SU-DHL-6 (cell line): Measurements from ENCODE around the gene CRIM1.

Source experiments
- H2AFZ ChIP-seq: fragments of 200-600 bp; sonication (generic); 2 replicates; pipeline ENCODE4 v1.6.1; 2014; ENCODE audit warnings: low read depth, mild to moderate bottlenecking, moderate library complexity, mixed read lengths, antibody characterized with exemption, low read length; ENCODE audit not compliant: severe bottlenecking
- H3F3A ChIP-seq: fragments of 200-600 bp; shearing (Covaris generic); 2 replicates; pipeline ENCODE4 v1.6.0; 2016; ENCODE audit warnings: antibody characterized with exemption, mild to moderate bottlenecking; ENCODE audit not compliant: insufficient read depth
- H3K27ac ChIP-seq: fragments of 200-600 bp; sonication (generic); 2 replicates; pipeline ENCODE4 v1.5.1; 2016; ENCODE audit warnings: low read depth, mild to moderate bottlenecking, low read length, moderate library complexity, mixed read lengths
- H3K27me3 ChIP-seq: fragments of 200-600 bp; sonication (generic), shearing (Covaris generic); 2 replicates; pipeline ENCODE4 v1.6.0; 2014; ENCODE audit warnings: mild to moderate bottlenecking, low read length
- H3K36me3 ChIP-seq: fragments of 200-600 bp; sonication (generic); 2 replicates; pipeline ENCODE4 v1.6.1; 2014; ENCODE audit warnings: mild to moderate bottlenecking, low read length, mixed read lengths
- H3K4me2 ChIP-seq: fragments of 300-600, 200-600 bp; shearing (Covaris generic), sonication (generic); 2 replicates; pipeline ENCODE4 v1.6.0; 2014; ENCODE audit warnings: low read length, low read depth, mild to moderate bottlenecking; ENCODE audit not compliant: poor library complexity, severe bottlenecking
- H3K4me3 ChIP-seq: fragments of 200-600 bp; sonication (generic); 2 replicates; pipeline ENCODE4 v1.5.1; 2014; ENCODE audit warnings: antibody characterized with exemption, low read length, mild to moderate bottlenecking, mixed read lengths; ENCODE audit not compliant: insufficient read depth, poor library complexity, severe bottlenecking
- H3K79me2 ChIP-seq: fragments of 200-600 bp; sonication (generic); 2 replicates; pipeline ENCODE4 v1.6.1; 2014; ENCODE audit warnings: mild to moderate bottlenecking, low read length, moderate library complexity; ENCODE audit not compliant: insufficient read depth
- H3K9ac ChIP-seq: fragments of 200-600 bp; sonication (generic); 2 replicates; pipeline ENCODE4 v1.7.0; 2014; ENCODE audit warnings: mild to moderate bottlenecking, low read length
- H3K9me2 ChIP-seq: fragments of 200-600 bp; sonication (generic); replicated peaks from 2 replicates; pipeline ENCODE4 v1.6.1; 2014; ENCODE audit warnings: low read length; ENCODE audit not compliant: insufficient read depth
- H3K9me3 ChIP-seq: fragments of 200-600 bp; sonication (generic); 2 replicates; pipeline ENCODE4 v1.6.1; 2014; ENCODE audit warnings: low read length, mixed read lengths; ENCODE audit not compliant: insufficient read depth
- H4K20me1 ChIP-seq: fragments of 200-600 bp; sonication (generic); 2 replicates; pipeline ENCODE4 v1.6.1; 2014; ENCODE audit warnings: low read depth, mild to moderate bottlenecking, antibody characterized with exemption, low read length, moderate library complexity, mixed read lengths
- EZH2phosphoT487 ChIP-seq: fragments of 200-600 bp; sonication (generic), shearing (Covaris generic); conservative IDR thresholded peaks from 2 replicates; pipeline ENCODE4 v1.6.1; 2018; ENCODE audit warnings: mild to moderate bottlenecking, antibody characterized with exemption, low read length, moderate library complexity, mixed read lengths
- TF ChIP-seq, protein P1 (sequence below): fragments of 200-600 bp; sonication (generic); IDR thresholded peaks from one replicate; pipeline ENCODE4 v1.5.1; 2017; ENCODE audit warnings: antibody characterized with exemption, mild to moderate bottlenecking, low read length, moderate library complexity; ENCODE audit not compliant: insufficient read depth, poor library complexity, severe bottlenecking

CRIM1 gene

DNA sequence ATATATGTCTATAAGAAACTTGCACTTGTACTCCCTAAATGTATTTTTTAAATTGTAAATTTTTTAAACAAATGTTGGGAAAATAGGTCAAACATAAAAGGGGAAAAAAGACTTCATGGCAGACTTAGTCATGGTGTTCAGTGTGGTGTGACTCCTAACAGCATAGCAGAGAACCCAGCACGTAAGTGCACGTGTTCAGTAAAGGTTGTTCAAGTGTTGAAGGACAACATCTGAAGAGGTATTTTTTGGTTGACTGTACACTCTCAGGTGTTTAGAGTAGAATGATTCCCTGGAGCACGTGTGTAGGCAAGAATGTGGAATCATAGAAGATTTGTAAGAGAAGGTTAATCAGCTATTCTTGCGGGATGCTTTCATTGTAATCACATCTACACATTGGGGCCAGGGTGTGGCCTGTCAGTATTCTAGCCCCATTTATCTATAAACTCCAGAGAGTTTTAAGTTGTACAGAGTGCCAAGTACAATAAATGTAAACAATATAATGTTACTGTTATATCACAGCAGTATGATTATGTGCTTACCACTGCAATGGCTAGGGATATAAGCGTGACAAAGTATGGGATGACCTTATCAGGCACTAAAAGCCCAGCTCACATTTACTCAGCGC lies 106.8 kb downstream of the CRIM1 start:
- H3K36me3 ChIP-seq = no peaks in the 10 kb centered on the region
- H3K79me2 ChIP-seq = no peaks in the 10 kb centered on the region
- H3K9me3 ChIP-seq = no peaks in the 10 kb centered on the region
- H3K27ac ChIP-seq = no peak overlapping the region
- H3K4me2 ChIP-seq = no peak overlapping the region
- H4K20me1 ChIP-seq = no peaks in the 10 kb centered on the region
- H3K9ac ChIP-seq = no peak overlapping the region
- H3K9me2 ChIP-seq = no peaks in the 10 kb centered on the region
- H3K27me3 ChIP-seq = 0 out of 2 replicates have a peak, but pooled peaks cover 3% of the 10 kb centered on the region
- no peak overlapping the region for H3K4me3 ChIP-seq
- TF ChIP-seq, protein P1, sequence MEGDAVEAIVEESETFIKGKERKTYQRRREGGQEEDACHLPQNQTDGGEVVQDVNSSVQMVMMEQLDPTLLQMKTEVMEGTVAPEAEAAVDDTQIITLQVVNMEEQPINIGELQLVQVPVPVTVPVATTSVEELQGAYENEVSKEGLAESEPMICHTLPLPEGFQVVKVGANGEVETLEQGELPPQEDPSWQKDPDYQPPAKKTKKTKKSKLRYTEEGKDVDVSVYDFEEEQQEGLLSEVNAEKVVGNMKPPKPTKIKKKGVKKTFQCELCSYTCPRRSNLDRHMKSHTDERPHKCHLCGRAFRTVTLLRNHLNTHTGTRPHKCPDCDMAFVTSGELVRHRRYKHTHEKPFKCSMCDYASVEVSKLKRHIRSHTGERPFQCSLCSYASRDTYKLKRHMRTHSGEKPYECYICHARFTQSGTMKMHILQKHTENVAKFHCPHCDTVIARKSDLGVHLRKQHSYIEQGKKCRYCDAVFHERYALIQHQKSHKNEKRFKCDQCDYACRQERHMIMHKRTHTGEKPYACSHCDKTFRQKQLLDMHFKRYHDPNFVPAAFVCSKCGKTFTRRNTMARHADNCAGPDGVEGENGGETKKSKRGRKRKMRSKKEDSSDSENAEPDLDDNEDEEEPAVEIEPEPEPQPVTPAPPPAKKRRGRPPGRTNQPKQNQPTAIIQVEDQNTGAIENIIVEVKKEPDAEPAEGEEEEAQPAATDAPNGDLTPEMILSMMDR = no peak
- no peak for TF ChIP-seq EZH2phosphoT487
- no peak overlapping the region for H2AFZ ChIP-seq
- H3F3A ChIP-seq = no peaks in the 10 kb centered on the region

DNA sequence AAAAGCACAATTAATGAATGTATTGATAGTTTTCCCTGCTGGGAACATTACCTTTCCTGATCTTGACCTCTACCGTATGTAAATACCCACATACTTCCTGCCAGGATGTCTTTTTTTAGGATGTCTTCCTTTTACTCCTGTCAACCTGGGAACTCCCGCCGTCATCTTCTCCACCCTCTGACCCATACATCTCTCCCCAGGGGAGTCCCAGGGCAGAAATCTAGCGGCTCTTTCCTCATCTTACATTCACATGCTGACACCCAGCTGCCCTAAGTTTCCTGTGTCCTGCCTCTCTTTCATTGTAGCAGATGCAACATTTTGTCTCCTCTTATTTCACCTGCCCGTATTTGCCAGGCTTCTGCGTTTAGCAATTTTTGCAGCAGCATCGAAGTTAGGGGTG lies 107.8 kb downstream of the CRIM1 start:
- no peak overlapping the region for H3K4me2 ChIP-seq
- no peak overlapping the region for H3K4me3 ChIP-seq
- no peaks in the 10 kb centered on the region for H3K79me2 ChIP-seq
- H4K20me1 ChIP-seq = no peaks in the 10 kb centered on the region
- H3K27me3 ChIP-seq = 0 out of 2 replicates have a peak, but pooled peaks cover 3% of the 10 kb centered on the region
- no peaks in the 10 kb centered on the region for H3K9me2 ChIP-seq
- H2AFZ ChIP-seq = no peak overlapping the region
- H3K9ac ChIP-seq = no peak overlapping the region
- H3K9me3 ChIP-seq = no peaks in the 10 kb centered on the region
- no peaks in the 10 kb centered on the region for H3F3A ChIP-seq
- no peak for TF ChIP-seq EZH2phosphoT487
- TF ChIP-seq, protein P1 = no peak
- H3K36me3 ChIP-seq = no peaks in the 10 kb centered on the region
- H3K27ac ChIP-seq = no peak overlapping the region

DNA sequence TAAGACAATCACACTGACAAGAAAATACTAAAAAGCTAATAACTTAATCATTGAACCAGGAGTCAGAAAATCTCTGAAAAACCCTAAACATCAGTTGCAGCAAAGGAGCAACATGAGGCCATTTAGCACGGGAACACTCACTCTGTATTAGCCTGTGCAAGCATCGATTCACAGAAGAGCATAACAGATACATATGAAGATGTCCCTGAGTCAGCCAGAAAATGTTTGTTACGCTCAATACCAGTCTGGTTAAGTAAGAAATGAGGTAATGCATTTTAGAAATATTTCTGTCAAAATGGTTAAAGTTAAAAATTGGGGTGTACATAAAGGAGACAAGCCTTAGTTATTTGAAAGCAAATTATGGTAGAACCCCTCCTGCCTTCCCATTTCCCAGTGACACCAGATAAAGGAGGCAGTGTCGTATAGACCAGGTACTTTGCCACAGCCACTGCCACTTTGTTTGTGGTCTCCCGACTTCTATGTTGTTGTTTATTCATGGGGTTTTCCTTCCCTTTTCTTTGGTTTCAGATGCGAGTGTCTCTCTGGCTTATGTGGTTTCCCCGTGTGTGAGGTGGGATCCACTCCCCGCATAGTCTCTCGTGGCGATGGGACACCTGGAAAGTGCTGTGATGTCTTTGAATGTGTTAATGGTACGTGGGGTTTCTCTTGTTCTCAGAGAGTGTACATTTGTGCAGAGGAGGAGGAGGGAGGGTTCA lies 108.6 kb downstream of the CRIM1 start:
- no peaks in the 10 kb centered on the region for H4K20me1 ChIP-seq
- H3K9me3 ChIP-seq = no peaks in the 10 kb centered on the region
- 0 out of 2 replicates have a peak, but pooled peaks cover 3% of the 10 kb centered on the region for H3K27me3 ChIP-seq
- H2AFZ ChIP-seq = no peak overlapping the region
- H3K9me2 ChIP-seq = no peaks in the 10 kb centered on the region
- H3K4me3 ChIP-seq = no peak overlapping the region
- H3K9ac ChIP-seq = no peak overlapping the region
- H3K4me2 ChIP-seq = no peak overlapping the region
- no peak overlapping the region for H3K27ac ChIP-seq
- no peaks in the 10 kb centered on the region for H3K36me3 ChIP-seq
- no peaks in the 10 kb centered on the region for H3K79me2 ChIP-seq
- no peak for TF ChIP-seq EZH2phosphoT487
- TF ChIP-seq, protein P1 = no peak
- no peaks in the 10 kb centered on the region for H3F3A ChIP-seq
